ENCODE results near the gene SCARF2. TPM values are rescaled to one million over a fixed set of nuclear protein-coding genes. Genes with fewer than 3 reads are reported as not detected.

The SCARF2 gene
- total RNA-seq, 1 experiment from 2014 or later, result 26.3 TPM

DNA sequence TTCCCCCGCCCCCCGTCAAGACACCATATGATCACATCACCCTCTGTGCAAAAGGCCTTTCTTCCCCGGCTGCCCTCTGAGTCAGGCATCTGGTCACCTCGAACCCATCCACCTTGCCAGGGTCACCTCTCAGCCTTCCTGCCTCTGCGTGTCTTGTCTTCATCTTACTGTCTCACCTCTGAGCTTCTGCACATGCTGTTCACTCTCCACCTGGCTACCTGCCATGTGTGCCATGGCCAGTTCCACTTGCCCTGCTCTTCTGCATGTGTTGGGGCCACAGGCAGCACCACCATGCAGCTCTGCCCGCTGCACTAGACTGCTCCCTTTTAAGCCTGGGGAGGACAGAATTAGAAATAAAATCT lies 33.9 kb downstream of the SCARF2 start:
- H3K36me3 Mint-ChIP-seq, result peaks cover 46% of the 10 kb centered on the region
- H3K27me3 Mint-ChIP-seq (ENCODE audit: low read depth), result no peaks in the 10 kb centered on the region; the same call in 1 of the 2 replicates
- ChIA-PET CTCF (no interaction called here), POLR2A (interaction anchor here (1.0 kb wide), 1 partner anchor 14 kb away, joined by 3 read pairs; no protein-coding TSS in a partner anchor)
- ATAC-seq (no peak), DNase-seq (ENCODE audit: low spot score) (no peak)
- H3K4me3 Mint-ChIP-seq, result no peak overlapping the region
- TF ChIP-seq RORB (CRISPR knock-in tag; IDR thresholded peaks at IDR 0.05) (no peak), NR2C2 (CRISPR knock-in tag; IDR thresholded peaks at IDR 0.05) (no peak), ETV6 (CRISPR knock-in tag; IDR thresholded peaks at IDR 0.05) (no peak), NR1H2 (CRISPR knock-in tag; IDR thresholded peaks at IDR 0.05) (no peak), SP1 (CRISPR knock-in tag; conservative IDR thresholded peaks at IDR 0.05) (no peak), ZNF423 (CRISPR knock-in tag; IDR thresholded peaks at IDR 0.05) (no peak), KAT7 (CRISPR knock-in tag; IDR thresholded peaks at IDR 0.05; ENCODE audit: borderline replicate concordance) (no peak)
- TF ChIP-seq, protein P1, sequence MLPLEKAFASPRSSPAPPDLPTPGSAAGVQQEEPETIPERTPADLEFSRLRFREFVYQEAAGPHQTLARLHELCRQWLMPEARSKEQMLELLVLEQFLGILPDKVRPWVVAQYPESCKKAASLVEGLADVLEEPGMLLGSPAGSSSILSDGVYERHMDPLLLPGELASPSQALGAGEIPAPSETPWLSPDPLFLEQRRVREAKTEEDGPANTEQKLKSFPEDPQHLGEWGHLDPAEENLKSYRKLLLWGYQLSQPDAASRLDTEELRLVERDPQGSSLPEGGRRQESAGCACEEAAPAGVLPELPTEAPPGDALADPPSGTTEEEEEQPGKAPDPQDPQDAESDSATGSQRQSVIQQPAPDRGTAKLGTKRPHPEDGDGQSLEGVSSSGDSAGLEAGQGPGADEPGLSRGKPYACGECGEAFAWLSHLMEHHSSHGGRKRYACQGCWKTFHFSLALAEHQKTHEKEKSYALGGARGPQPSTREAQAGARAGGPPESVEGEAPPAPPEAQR (CRISPR knock-in tag; IDR thresholded peaks at IDR 0.05), result no peak
- TF ChIP-seq, protein P2, sequence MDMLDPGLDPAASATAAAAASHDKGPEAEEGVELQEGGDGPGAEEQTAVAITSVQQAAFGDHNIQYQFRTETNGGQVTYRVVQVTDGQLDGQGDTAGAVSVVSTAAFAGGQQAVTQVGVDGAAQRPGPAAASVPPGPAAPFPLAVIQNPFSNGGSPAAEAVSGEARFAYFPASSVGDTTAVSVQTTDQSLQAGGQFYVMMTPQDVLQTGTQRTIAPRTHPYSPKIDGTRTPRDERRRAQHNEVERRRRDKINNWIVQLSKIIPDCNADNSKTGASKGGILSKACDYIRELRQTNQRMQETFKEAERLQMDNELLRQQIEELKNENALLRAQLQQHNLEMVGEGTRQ (CRISPR knock-in tag; IDR thresholded peaks at IDR 0.05), result no peak
- TF ChIP-seq, protein P3, sequence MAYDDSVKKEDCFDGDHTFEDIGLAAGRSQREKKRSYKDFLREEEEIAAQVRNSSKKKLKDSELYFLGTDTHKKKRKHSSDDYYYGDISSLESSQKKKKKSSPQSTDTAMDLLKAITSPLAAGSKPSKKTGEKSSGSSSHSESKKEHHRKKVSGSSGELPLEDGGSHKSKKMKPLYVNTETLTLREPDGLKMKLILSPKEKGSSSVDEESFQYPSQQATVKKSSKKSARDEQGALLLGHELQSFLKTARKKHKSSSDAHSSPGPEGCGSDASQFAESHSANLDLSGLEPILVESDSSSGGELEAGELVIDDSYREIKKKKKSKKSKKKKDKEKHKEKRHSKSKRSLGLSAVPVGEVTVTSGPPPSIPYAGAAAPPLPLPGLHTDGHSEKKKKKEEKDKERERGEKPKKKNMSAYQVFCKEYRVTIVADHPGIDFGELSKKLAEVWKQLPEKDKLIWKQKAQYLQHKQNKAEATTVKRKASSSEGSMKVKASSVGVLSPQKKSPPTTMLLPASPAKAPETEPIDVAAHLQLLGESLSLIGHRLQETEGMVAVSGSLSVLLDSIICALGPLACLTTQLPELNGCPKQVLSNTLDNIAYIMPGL (CRISPR knock-in tag; IDR thresholded peaks at IDR 0.05), result no peak
- H3K9me3 Mint-ChIP-seq, result no peaks in the 10 kb centered on the region
- no peak overlapping the region for H3K27ac Mint-ChIP-seq
- H3K4me1 Mint-ChIP-seq, result peaks cover 4% of the 10 kb centered on the region

DNA sequence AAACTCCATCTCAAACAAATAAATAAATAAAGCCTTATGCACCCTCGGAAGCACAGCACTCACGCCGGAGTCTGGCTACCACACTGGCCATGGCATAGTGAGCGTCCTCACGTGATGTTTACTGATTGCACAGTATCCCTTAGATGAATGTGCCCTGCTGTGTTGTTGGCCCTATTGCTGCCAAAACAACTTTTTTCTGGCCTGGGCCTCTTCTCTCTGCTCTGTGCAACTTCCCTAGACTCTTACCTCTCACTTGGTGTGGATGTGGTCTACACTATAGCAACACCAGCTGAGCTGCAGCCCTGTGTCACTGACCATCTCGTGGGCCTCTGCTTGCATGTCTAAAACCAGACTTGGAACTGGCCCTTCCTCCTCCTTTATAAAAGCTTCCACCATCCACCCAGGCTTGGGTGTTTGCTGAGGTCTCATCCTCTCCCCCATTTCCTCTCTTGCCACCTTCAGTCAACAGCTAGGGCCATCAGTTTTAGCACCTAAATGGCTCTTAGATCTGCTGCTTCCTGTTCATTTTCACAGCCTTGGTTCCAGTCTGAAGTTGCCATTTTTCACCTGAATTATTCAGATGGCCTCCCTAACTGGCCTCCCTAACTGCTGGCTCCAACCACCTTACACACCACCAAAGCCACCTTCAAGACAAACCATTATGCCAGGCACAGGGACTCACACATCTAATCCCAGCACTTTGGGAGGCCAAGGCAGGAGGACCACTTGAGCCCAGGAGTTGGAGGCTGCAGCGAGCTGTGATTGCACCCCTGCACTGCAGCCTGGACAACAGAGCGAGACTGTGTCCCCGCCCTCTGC lies 34.5 kb downstream of the SCARF2 start:
- Mint-ChIP-seq H3K4me1 (peaks cover 7% of the 10 kb centered on the region), H3K4me3 (no peak overlapping the region)
- CTCF ChIA-PET, result interaction anchor here (0.6 kb wide), 1 partner anchor 343 kb away, joined by 4 read pairs; no protein-coding TSS in a partner anchor
- TF ChIP-seq, protein P4, sequence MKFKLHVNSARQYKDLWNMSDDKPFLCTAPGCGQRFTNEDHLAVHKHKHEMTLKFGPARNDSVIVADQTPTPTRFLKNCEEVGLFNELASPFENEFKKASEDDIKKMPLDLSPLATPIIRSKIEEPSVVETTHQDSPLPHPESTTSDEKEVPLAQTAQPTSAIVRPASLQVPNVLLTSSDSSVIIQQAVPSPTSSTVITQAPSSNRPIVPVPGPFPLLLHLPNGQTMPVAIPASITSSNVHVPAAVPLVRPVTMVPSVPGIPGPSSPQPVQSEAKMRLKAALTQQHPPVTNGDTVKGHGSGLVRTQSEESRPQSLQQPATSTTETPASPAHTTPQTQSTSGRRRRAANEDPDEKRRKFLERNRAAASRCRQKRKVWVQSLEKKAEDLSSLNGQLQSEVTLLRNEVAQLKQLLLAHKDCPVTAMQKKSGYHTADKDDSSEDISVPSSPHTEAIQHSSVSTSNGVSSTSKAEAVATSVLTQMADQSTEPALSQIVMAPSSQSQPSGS (CRISPR knock-in tag; IDR thresholded peaks at IDR 0.05; ENCODE audit: borderline replicate concordance, low read depth), result no peak
- TF ChIP-seq, protein P5, sequence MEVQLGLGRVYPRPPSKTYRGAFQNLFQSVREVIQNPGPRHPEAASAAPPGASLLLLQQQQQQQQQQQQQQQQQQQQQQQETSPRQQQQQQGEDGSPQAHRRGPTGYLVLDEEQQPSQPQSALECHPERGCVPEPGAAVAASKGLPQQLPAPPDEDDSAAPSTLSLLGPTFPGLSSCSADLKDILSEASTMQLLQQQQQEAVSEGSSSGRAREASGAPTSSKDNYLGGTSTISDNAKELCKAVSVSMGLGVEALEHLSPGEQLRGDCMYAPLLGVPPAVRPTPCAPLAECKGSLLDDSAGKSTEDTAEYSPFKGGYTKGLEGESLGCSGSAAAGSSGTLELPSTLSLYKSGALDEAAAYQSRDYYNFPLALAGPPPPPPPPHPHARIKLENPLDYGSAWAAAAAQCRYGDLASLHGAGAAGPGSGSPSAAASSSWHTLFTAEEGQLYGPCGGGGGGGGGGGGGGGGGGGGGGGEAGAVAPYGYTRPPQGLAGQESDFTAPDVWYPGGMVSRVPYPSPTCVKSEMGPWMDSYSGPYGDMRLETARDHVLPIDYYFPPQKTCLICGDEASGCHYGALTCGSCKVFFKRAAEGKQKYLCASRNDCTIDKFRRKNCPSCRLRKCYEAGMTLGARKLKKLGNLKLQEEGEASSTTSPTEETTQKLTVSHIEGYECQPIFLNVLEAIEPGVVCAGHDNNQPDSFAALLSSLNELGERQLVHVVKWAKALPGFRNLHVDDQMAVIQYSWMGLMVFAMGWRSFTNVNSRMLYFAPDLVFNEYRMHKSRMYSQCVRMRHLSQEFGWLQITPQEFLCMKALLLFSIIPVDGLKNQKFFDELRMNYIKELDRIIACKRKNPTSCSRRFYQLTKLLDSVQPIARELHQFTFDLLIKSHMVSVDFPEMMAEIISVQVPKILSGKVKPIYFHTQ (CRISPR knock-in tag; IDR thresholded peaks at IDR 0.05), result no peak
- no peak for TF ChIP-seq CREB1 (CRISPR knock-in tag; IDR thresholded peaks at IDR 0.05)
- TF ChIP-seq SP1 (CRISPR knock-in tag; conservative IDR thresholded peaks at IDR 0.05), result no peak
- TF ChIP-seq, protein P2 (CRISPR knock-in tag; IDR thresholded peaks at IDR 0.05), result no peak
- TF ChIP-seq ESRRA (CRISPR knock-in tag; IDR thresholded peaks at IDR 0.05; ENCODE audit: borderline replicate concordance), result no peak
- TF ChIP-seq, protein P6, sequence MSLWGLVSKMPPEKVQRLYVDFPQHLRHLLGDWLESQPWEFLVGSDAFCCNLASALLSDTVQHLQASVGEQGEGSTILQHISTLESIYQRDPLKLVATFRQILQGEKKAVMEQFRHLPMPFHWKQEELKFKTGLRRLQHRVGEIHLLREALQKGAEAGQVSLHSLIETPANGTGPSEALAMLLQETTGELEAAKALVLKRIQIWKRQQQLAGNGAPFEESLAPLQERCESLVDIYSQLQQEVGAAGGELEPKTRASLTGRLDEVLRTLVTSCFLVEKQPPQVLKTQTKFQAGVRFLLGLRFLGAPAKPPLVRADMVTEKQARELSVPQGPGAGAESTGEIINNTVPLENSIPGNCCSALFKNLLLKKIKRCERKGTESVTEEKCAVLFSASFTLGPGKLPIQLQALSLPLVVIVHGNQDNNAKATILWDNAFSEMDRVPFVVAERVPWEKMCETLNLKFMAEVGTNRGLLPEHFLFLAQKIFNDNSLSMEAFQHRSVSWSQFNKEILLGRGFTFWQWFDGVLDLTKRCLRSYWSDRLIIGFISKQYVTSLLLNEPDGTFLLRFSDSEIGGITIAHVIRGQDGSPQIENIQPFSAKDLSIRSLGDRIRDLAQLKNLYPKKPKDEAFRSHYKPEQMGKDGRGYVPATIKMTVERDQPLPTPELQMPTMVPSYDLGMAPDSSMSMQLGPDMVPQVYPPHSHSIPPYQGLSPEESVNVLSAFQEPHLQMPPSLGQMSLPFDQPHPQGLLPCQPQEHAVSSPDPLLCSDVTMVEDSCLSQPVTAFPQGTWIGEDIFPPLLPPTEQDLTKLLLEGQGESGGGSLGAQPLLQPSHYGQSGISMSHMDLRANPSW (CRISPR knock-in tag; conservative IDR thresholded peaks at IDR 0.05; ENCODE audit: low read depth), result no peak
- TF ChIP-seq, protein P7, sequence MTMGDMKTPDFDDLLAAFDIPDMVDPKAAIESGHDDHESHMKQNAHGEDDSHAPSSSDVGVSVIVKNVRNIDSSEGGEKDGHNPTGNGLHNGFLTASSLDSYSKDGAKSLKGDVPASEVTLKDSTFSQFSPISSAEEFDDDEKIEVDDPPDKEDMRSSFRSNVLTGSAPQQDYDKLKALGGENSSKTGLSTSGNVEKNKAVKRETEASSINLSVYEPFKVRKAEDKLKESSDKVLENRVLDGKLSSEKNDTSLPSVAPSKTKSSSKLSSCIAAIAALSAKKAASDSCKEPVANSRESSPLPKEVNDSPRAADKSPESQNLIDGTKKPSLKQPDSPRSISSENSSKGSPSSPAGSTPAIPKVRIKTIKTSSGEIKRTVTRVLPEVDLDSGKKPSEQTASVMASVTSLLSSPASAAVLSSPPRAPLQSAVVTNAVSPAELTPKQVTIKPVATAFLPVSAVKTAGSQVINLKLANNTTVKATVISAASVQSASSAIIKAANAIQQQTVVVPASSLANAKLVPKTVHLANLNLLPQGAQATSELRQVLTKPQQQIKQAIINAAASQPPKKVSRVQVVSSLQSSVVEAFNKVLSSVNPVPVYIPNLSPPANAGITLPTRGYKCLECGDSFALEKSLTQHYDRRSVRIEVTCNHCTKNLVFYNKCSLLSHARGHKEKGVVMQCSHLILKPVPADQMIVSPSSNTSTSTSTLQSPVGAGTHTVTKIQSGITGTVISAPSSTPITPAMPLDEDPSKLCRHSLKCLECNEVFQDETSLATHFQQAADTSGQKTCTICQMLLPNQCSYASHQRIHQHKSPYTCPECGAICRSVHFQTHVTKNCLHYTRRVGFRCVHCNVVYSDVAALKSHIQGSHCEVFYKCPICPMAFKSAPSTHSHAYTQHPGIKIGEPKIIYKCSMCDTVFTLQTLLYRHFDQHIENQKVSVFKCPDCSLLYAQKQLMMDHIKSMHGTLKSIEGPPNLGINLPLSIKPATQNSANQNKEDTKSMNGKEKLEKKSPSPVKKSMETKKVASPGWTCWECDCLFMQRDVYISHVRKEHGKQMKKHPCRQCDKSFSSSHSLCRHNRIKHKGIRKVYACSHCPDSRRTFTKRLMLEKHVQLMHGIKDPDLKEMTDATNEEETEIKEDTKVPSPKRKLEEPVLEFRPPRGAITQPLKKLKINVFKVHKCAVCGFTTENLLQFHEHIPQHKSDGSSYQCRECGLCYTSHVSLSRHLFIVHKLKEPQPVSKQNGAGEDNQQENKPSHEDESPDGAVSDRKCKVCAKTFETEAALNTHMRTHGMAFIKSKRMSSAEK (CRISPR knock-in tag; IDR thresholded peaks at IDR 0.05; ENCODE audit: borderline replicate concordance), result no peak

More for the DNA sequence above, 34.5 kb downstream of the SCARF2 start:
- Mint-ChIP-seq H3K27me3 (ENCODE audit: low read depth) (no peaks in the 10 kb centered on the region; the same call in 1 of the 2 replicates), H3K9me3 (no peaks in the 10 kb centered on the region), H3K36me3 (peaks cover 44% of the 10 kb centered on the region), H3K27ac (no peak overlapping the region)
- ATAC-seq (no peak), DNase-seq (ENCODE audit: low spot score) (no peak)
- POLR2A ChIA-PET, result no interaction called here

All from WTC11 (cell line).